GM21825 (cell line): ENCODE measurements around the gene CRYBG2.
"Not testable (repeated sequence)": the region's sequence is repeated elsewhere in the genome, so short reads cannot be mapped to it uniquely, and the experiment has no call there.

ENCODE experiments used
- ATAC-seq: cut with Tn5 transposase; IDR thresholded peaks from one replicate; pipeline ENCODE4 v1.9.1; 2021; ENCODE audit warnings: mild to moderate bottlenecking, moderate library complexity; ENCODE audit not compliant: unreplicated experiment

The CRYBG2 gene

DNA sequence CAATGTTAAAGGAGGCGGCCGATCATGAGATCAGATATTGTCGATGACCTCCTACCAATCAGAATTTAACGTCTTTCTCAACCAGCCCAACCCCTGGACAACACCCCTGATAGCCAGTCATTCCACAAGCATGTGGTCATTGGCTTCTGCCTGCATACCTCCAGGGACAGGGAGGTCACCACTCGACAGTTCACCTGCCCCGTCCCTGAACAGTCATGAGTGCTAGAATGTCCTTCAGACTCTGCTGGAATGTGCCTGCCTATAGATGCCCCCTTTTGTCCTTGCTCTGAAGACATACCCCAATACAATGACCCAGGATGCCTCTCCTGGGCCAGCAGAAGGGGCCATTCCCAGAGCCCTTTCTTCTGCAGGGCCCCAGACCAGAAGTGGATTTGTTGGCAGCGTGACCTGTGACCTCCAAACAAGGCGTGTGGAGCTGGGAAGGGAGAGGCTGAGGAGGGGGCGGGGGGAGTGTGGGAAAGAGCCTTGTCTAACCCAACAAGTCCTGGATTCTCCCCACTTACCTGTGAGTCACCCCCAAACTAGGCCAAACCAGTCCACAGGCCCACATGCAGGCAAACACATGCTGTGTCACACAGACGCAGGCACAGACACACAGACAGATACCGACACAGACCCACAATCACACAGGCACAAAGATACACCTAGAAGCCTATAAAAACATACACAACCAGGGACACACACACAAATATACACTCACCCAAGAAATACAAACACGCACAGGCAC, 2.2 kb downstream of the CRYBG2 start:
- ATAC-seq, result no peak

DNA sequence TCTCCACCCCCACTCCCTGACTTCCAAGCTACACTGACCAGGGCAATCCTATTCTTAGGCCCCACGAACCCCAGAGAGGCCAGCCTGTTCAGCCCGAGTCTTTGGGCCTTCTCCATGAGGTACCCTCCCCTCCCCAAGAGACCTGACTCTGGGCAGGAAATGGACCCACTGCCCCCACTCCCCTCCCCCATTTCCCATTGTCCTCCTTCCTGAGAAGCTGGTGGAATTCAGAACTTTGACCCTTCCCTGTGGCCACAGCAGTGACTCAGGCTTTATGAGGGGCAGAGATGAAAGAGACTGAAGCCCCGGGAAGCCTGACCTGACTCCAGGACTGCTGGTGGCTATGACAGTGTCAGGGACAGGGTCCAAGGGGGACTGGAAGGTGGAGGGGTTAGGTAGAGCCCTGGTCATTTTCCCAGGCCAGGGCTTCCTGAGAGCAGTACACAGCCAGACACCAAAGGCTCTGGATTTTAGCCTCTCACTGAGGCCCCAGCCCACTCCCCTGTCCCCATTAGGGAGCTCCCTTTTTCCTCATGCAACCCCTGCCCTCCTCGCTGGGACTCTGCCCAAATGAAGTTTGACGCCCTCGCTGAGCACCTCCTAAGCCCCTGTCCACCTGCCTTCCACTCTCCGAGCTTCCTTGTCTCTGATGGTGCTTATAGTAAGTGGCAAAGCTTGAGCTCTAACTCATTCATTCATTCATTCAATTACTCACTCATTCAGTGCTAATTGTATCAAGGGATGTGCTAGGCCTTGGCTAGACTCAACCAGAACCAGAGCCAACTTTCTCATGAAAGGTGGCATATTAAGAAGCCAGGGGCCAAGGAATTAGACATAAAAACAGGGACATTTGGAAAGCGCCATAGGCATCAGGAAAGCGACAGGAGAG, 3.0 kb downstream of the CRYBG2 start:
- ATAC-seq, result no peak

GRCh38 chr1:26350343-26350700, 3.6 kb downstream of the CRYBG2 start:
- ATAC-seq, result no peak

- no peak for ATAC-seq
Measured at GRCh38 chr1:26349877-26350244, 4.1 kb downstream of the CRYBG2 start.

GRCh38 chr1:26349188-26349876, 4.6 kb downstream of the CRYBG2 start:
- ATAC-seq, result no peak

- no peak for ATAC-seq
Measured at GRCh38 chr1:26346274-26347033, 7.5 kb downstream of the CRYBG2 start.

DNA sequence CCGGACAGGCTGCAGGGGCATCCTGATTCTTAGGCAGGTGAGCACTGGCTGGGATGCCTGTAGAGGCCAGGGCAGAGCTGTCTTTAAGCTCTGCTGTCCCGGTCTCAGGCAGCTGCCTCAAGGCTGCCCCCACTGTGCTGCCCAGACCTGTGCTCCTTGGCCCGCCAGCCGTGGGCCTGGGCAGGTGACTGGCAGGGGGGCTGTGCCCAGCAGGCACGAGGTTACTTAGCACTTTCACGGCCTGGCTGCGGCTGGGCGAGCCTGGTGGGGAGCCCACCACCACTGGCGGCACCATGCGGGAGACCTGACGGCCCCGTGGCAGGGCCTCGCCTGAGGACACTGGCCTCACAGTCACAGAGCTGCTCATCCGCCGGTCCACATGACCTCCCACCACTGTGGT, 8.2 kb downstream of the CRYBG2 start:
- no peak for ATAC-seq

DNA sequence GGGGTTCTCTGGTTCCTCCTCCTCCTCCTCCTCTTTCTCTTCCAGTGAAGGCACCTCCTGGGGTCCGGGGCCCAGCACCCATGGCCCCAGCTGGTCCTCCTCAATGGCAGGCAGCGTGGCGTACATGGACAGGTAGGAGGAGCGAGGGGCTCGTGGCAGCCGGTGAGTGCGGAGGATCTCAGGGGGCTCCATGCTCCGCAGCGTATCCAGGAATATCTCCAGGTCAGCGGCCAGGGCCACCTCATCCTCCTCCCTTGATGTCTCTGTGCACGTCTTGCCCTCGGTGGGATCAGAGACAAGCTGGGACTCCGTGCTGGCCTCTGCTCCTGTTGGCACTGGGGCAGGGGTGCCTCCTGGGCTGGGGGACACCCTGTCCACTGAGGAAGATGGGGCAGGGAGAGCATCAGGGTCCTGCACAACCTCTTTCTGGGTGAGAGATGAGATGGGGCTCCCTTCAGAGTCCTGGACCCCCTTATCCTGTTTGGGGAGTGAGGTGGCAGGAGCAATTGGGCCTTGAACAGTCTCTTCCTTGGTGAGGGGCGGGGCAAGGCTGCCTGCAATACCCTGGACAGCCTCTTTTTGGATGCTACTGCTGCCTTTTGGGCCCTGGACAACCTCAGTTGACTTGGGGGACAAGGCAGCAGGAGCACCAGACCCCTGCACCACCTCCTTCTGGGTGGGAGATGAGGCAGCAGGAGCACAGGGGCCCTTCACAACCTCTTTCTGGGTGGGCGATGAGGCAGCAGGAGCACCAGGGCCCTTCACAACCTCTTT, 9.6 kb downstream of the CRYBG2 start:
- ATAC-seq, result no peak

DNA sequence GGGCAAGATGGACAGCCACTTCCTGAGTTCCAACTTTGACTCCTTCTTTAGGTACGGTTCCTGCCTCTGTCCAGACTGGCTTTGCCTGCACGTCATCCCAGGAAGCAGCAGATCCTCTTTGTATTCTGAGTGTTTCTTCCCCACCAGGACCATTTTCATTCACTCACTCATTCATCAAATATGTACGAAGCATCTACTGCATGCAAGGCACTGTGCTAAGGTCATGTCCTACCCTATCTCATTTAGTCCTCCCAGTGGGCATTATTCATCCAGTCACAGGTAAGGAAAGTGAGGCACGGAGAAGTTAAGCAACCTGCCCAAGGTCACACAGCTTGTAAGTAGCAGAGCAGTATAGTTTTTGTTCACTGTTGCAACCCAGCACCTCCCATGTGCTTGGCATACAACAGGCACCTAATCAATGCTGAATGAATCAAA, 13.9 kb downstream of the CRYBG2 start:
- no peak for ATAC-seq

DNA sequence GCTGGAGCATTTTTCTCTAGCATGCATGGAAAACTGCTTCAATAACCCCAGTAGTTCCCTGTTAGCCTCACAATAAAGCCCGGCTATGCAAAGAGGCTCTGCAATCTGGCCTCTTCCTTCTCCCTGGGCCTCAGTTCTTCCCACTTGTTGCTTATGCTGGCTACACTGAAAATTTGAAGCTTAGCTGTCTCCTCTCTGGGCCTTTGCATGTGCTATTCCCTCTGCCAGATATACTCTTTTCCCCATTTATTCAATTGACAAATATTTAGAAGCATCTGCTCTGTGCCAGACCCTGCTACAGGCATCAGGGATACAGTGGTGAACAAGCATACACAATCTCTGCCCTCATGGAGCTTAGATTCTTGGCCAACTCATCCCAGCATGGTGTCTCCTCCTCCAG, 15.3 kb downstream of the CRYBG2 start:
- no peak for ATAC-seq

DNA sequence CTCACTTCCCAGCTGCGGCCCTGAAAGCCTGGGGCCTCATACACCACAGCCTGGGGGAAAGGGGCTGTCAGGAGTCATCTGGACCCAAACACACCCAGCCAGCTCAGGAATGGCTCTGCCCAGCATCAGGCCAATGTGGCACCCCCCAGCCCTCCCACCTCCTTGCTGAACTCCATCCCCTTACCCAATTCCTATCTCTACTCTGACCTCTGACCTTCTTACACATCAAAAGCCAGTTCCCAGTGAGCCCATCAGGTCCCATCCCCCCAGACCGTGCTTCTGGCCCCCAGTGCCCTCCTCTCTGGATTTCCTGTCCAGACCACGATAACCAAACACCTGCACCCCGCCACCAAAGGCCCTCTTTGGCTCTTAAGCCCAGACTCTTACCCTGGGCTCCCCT, 16.3 kb downstream of the CRYBG2 start:
- no peak for ATAC-seq

GRCh38 chr1:26337206-26337535, 16.8 kb downstream of the CRYBG2 start:
- no peak for ATAC-seq

DNA sequence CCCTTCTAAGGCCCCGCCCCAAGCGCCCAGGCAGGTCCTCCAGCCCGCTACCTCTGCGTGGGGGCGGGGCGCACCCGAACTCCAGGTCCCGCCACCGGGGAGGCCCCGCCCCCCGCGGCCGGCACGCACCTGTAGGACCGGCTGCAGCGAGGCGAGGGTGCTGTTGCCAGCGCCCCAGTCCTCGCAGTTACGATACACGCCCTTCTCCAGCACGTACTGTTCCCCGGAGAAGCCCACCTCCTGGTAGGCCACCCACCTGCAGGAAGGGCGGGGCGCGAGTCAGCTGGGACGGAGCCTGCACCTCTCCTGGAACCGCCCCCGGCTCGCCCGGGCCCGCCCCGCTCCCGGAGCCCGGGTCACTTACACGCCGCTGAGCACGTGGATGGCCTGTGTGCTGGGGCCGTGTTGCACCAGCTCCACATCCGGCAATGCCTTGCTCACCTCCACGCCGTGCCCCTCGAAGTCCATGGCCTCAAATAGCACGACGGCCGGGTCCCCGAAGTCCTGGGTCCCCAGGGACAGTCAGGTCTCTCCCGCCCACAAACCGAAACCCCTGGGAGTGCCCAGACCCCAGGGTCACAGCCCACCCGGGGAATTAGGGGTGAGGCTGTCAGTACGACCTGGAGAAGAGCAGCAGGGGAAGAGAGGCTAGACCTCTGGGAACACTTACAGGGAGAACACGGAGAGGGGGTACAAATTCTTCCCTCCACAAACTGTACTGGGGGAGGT, 17.3 kb downstream of the CRYBG2 start:
- peak; percentile 70 for ATAC-seq

GRCh38 chr1:26335774-26336476, 18.0 kb downstream of the CRYBG2 start:
- ATAC-seq, result no peak

GRCh38 chr1:26333312-26333711, 20.6 kb downstream of the CRYBG2 start:
- not testable (repeated sequence) for ATAC-seq

DNA sequence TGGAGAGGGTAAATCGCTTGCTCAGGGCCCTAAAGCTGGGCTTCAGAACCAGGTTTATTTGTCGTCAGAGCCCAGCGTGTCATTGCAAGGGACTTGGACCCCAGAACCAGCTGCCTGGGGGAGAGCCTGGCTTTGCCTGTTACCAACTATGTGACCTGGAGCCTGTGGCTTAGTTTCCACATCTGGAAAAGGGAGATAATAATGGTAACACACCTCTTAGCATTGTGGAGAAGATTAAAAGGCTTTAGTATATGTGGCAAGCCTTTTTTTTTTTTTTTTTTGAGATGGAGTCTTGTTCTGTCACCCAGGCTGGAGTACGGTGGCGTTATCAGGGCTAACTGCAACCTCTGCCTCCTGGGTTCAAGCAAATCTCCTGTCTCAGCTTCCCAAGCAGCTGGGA, 23.7 kb downstream of the CRYBG2 start:
- no peak for ATAC-seq

GRCh38 chr1:26329380-26329779, 24.6 kb downstream of the CRYBG2 start:
- not testable (repeated sequence) for ATAC-seq

- no peak for ATAC-seq
Measured at GRCh38 chr1:26328597-26328996, 25.3 kb downstream of the CRYBG2 start.

DNA sequence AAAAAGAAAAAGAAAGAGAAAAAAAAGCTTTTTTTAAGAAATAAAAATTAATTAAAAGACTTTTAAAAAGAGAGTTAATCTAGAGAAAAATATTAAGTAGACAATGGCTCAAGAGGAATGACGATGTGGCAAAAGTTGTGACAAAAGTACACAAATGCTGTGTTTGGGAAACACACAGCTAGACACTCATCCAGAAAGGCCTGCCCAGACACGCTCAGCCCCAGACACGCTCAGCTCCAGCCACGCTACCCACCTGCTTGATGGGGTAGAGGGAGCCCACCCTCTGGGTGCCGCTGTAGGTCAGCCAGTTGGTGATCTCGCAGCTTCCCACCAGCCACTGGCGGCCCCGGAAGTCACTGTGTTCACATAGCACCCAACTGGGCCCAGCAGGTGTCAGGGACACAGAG, 26.0 kb downstream of the CRYBG2 start:
- no peak for ATAC-seq
